HCT116 (cell line): ENCODE data around the gene PPIG. TPM values are rescaled to one million over a fixed set of nuclear protein-coding genes. Genes with fewer than 3 reads are reported as not detected.

Experiments used
- ATAC-seq: fragments of 200-7000 bp; cut with Tn5 transposase; 2 replicates; pipeline ENCODE4 v1.9.1; 2020; ENCODE audit warnings: mild to moderate bottlenecking, moderate library complexity
- BruUV-seq: library from RNA; stranded (reverse); fragments of 400-500 nt; replicated peaks from 2 replicates; lab custom pipeline; 2021; lab: Mats Ljungman, UMichigan
- CTCF ChIA-PET: fragments of 300-600 bp; sonication (Branson Sonifier 250); formaldehyde crosslinking; loops from one replicate; lab custom pipeline; 2021; ENCODE audit warnings: antibody characterized with exemption; lab: Charles Lee
- POLR2A ChIA-PET: fragments of 300-600, 350-600 bp; sonication (Branson Sonifier 250); formaldehyde crosslinking; loops from one replicate; lab custom pipeline; 2021; ENCODE audit warnings: antibody characterized with exemption; lab: Charles Lee
- RAD21 ChIA-PET, 2 experiments: fragments of 300-600 bp; sonication (Branson Sonifier 250); formaldehyde crosslinking; loops; one replicate each; lab custom pipeline; 2023; ENCODE audit warnings: low total read pairs in 2 of 2; ENCODE audit not compliant: uncharacterized antibody in 2 of 2, unreplicated experiment in 2 of 2, low non-redundant PET in 1 of 2; lab: Charles Lee
- DNase-seq: peaks from one replicate; pipeline ENCODE4 v3.0.0-alpha.2; 2010; ENCODE audit warnings: low read depth, low spot score
- H2AFZ ChIP-seq: fragments of 200-600 bp; shearing (Covaris generic), sonication (generic); 2 replicates; pipeline ENCODE4 v1.6.1; 2017; ENCODE audit warnings: low read depth, mixed run types, mixed read lengths, antibody characterized with exemption, low read length; ENCODE audit not compliant: poor library complexity, severe bottlenecking
- H3K27ac ChIP-seq: 2 replicates; pipeline ENCODE4 v1.5.1; 2012; ENCODE audit warnings: low read depth, low read length
- H3K27me3 ChIP-seq: fragments of 200-600 bp; sonication (generic); 2 replicates; pipeline ENCODE4 v1.6.1; 2016; ENCODE audit warnings: mixed run types, low read length, mixed read lengths; ENCODE audit not compliant: insufficient read depth
- H3K36me3 ChIP-seq, 2 experiments: fragments of 200-500 bp in 1 of 2; fragments of 200-600 bp in 1 of 2; sonication (Bioruptor generic) in 1 of 2; sonication (generic) in 1 of 2; 2 replicates each; pipeline versions ENCODE4 v1.5.1 to v1.6.1; 2014 to 2016; ENCODE audit warnings: low read length in 2 of 2, inconsistent platforms in 1 of 2, mixed read lengths in 1 of 2, mixed run types in 1 of 2; ENCODE audit not compliant: insufficient read depth in 2 of 2, control insufficient read depth in 1 of 2
- H3K4me1 ChIP-seq, 2 experiments: fragments of 200-600 bp in 1 of 2; sonication (generic) in 1 of 2; 2 replicates each; pipeline versions ENCODE4 v1.5.1 to v1.6.1; 2012 to 2017; ENCODE audit warnings: low read length in 2 of 2, inconsistent platforms in 1 of 2, mild to moderate bottlenecking in 1 of 2, mixed read lengths in 1 of 2, mixed run types in 1 of 2, moderate library complexity in 1 of 2; ENCODE audit not compliant: insufficient read depth in 2 of 2, control insufficient read depth in 1 of 2
- H3K4me2 ChIP-seq: fragments of 200-600 bp; sonication (generic); 2 replicates; pipeline ENCODE4 v1.6.1; 2017; ENCODE audit warnings: mixed run types, low read length, mixed read lengths
- H3K4me3 ChIP-seq, 2 experiments: fragments of 200-600 bp in 1 of 2; sonication (generic) in 1 of 2; replicated peaks in 1 of 2; 2 replicates each; pipeline ENCODE4 v1.5.1; 2011 to 2016; ENCODE audit warnings: low read length in 2 of 2, control low read depth in 1 of 2, low read depth in 1 of 2, mild to moderate bottlenecking in 1 of 2, mixed read lengths in 1 of 2, mixed run types in 1 of 2
- H3K79me2 ChIP-seq: fragments of 200-600 bp; sonication (generic); 2 replicates; pipeline ENCODE4 v1.6.1; 2017; ENCODE audit warnings: mild to moderate bottlenecking, mixed run types, low read length, moderate library complexity, mixed read lengths; ENCODE audit not compliant: insufficient read depth
- H3K9ac ChIP-seq: fragments of 200-600 bp; sonication (generic); 2 replicates; pipeline ENCODE4 v1.6.1; 2016; ENCODE audit warnings: low read length, mixed read lengths
- H3K9me2 ChIP-seq: fragments of 200-600 bp; sonication (generic), shearing (Covaris generic); 2 replicates; pipeline ENCODE4 v1.6.1; 2017; ENCODE audit warnings: mixed run types, mild to moderate bottlenecking, moderate library complexity; ENCODE audit not compliant: insufficient read depth
- H3K9me3 ChIP-seq, 2 experiments: fragments of 200-500 bp in 1 of 2; fragments of 200-600 bp in 1 of 2; sonication (Bioruptor generic) in 1 of 2; sonication (generic) in 1 of 2; 2 replicates each; pipeline ENCODE4 v1.6.1; 2014 to 2017; ENCODE audit warnings: low read length in 2 of 2, mixed read lengths in 2 of 2, inconsistent platforms in 1 of 2, low read depth in 1 of 2, mild to moderate bottlenecking in 1 of 2, mixed run types in 1 of 2, moderate library complexity in 1 of 2; ENCODE audit not compliant: control insufficient read depth in 1 of 2, insufficient read depth in 1 of 2
- H4K20me1 ChIP-seq: fragments of 200-600 bp; sonication (generic), shearing (Covaris generic); 2 replicates; pipeline ENCODE4 v1.6.1; 2017; ENCODE audit warnings: mixed run types, mild to moderate bottlenecking, moderate library complexity; ENCODE audit not compliant: insufficient read depth
- CBX3 ChIP-seq: IDR thresholded peaks from 2 replicates; pipeline ENCODE4 v1.6.1; 2012; ENCODE audit warnings: low read depth
- EGR1 ChIP-seq: IDR thresholded peaks from 2 replicates; pipeline ENCODE4 v1.6.1; 2012; ENCODE audit warnings: low read depth
- EZH2 ChIP-seq: fragments of 200-600 bp; sonication (generic); IDR thresholded peaks from 2 replicates; pipeline ENCODE4 v1.6.1; 2017; ENCODE audit warnings: antibody characterized with exemption, mixed run types
- EZH2phosphoT487 ChIP-seq: fragments of 200-600 bp; IDR thresholded peaks from 2 replicates; pipeline ENCODE4 v1.6.1; 2018; ENCODE audit warnings: antibody characterized with exemption, borderline replicate concordance
- JUND ChIP-seq: IDR thresholded peaks from 2 replicates; pipeline ENCODE4 v1.6.1; 2012
- POLR2A ChIP-seq: IDR thresholded peaks from 2 replicates; pipeline ENCODE4 v1.7.0; 2011; ENCODE audit warnings: borderline replicate concordance; ENCODE audit not compliant: insufficient read depth, insufficient read length; ENCODE audit errors: extremely low read depth
- POLR2AphosphoS5 ChIP-seq: IDR thresholded peaks from 2 replicates; pipeline ENCODE4 v1.6.1; 2011; ENCODE audit warnings: mild to moderate bottlenecking, low read depth, low read length, moderate library complexity
- RAD21 ChIP-seq: IDR thresholded peaks from 2 replicates; pipeline ENCODE4 v1.6.1; 2012; ENCODE audit warnings: low read depth, mild to moderate bottlenecking
- SP1 ChIP-seq: IDR thresholded peaks from 2 replicates; pipeline ENCODE4 v1.6.1; 2012; ENCODE audit warnings: low read depth
- YY1 ChIP-seq: IDR thresholded peaks from 2 replicates; pipeline ENCODE4 v1.6.1; 2011; ENCODE audit warnings: low read length, low read depth, moderate library complexity, mild to moderate bottlenecking; ENCODE audit not compliant: insufficient replicate concordance; ENCODE audit errors: extremely low read depth
- ZFX ChIP-seq: fragments of 450-650 bp; IDR thresholded peaks from 2 replicates; pipeline ENCODE4 v1.6.1; 2017
- intact Hi-C: fragments of 100-400 bp; cut with micrococcal nuclease; formaldehyde crosslinking; loops from 2 replicates; pipeline ENCODE4 v1.10.0; 2022
- total RNA-seq: library from RNA; stranded (reverse); gene quantifications from one replicate; pipeline ENCODE4 v1.2.1, GENCODE V29; 2021; ENCODE audit not compliant: unreplicated experiment
- TF ChIP-seq, protein P1 (sequence below): IDR thresholded peaks from 2 replicates; pipeline ENCODE4 v1.6.1; 2012
- TF ChIP-seq, protein P2 (sequence below): IDR thresholded peaks from 2 replicates; pipeline ENCODE4 v1.6.1; 2012; ENCODE audit warnings: low read depth
- TF ChIP-seq, protein P3 (sequence below): IDR thresholded peaks from 2 replicates; pipeline ENCODE4 v1.6.1; 2011; ENCODE audit warnings: mild to moderate bottlenecking, low read length, moderate library complexity; ENCODE audit not compliant: insufficient replicate concordance; ENCODE audit errors: extremely low read depth

The PPIG gene
- total RNA-seq, 1 experiment from 2014 or later = 55.3 TPM

DNA sequence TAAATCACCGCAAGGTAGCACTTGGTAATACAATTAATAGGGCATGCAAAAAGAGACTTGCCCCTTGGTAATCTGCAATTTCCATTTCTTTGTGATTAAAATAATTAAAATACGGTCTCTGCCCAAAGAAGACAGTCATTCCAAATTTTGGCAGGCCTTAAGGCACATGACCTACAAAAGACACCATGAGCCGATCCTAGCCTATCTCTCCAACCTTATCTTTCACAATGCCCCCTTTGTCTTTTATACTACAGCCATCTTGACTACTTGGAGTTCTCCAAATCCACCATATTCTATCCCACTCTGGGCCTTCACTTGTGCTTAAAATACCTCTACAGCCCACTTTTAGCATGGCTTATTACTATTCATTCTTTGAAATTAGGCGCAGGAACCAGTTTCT is 86.8 kb downstream of the PPIG start:
- no peak overlapping the region for H3K27ac ChIP-seq
- no peak overlapping the region for H2AFZ ChIP-seq
- ChIA-PET CTCF (no interaction called here), POLR2A (no interaction called here), RAD21 (no interaction called here)
- no peak for DNase-seq
- H3K36me3 ChIP-seq = no peaks in the 10 kb centered on the region
- H3K9ac ChIP-seq = no peak overlapping the region
- intact Hi-C loops = no loop called here
- no peaks in the 10 kb centered on the region for H4K20me1 ChIP-seq
- H3K4me2 ChIP-seq = no peak overlapping the region
- no peaks in the 10 kb centered on the region for H3K9me2 ChIP-seq
- no peak for ATAC-seq
- H3K9me3 ChIP-seq = no peaks in the 10 kb centered on the region
- H3K79me2 ChIP-seq = no peaks in the 10 kb centered on the region
- H3K27me3 ChIP-seq = no peaks in the 10 kb centered on the region
- no peaks in the 10 kb centered on the region for H3K4me1 ChIP-seq
- H3K4me3 ChIP-seq = no peak overlapping the region
- BruUV-seq = no TSS peak
- TF ChIP-seq EGR1 (no peak), YY1 (no peak), EZH2phosphoT487 (no peak), RAD21 (no peak), SP1 (no peak), POLR2A (no peak), ZFX (no peak), EZH2 (no peak), POLR2AphosphoS5 (no peak)
- TF ChIP-seq, protein P1, sequence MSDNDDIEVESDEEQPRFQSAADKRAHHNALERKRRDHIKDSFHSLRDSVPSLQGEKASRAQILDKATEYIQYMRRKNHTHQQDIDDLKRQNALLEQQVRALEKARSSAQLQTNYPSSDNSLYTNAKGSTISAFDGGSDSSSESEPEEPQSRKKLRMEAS = no peak

DNA sequence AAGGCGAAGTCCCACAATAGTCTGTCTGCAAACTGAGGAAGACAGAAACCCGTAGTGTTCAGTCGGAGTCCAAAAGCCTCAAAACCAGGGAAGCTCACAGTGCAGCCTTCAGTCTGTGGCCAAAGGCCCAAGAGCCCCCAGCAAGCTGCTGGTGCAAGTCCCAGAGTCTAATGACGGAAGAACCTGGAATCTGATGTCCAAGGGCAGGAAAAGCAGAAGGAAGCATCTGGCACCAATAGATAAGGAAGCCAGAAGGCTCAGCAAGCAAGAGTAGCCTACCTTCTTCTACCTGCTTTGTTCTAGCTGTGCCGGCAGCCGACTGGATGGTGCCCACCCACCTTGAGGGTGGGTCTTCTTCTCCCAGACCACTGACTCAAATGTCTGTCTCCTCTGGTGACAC is 88.3 kb downstream of the PPIG start:
- ChIA-PET RAD21 (no interaction called here), POLR2A (no interaction called here), CTCF (no interaction called here)
- Histone ChIP-seq H3K27ac (no peak overlapping the region), H4K20me1 (no peaks in the 10 kb centered on the region), H2AFZ (no peak overlapping the region), H3K9me2 (no peaks in the 10 kb centered on the region), H3K36me3 (no peaks in the 10 kb centered on the region), H3K4me1 (no peaks in the 10 kb centered on the region), H3K79me2 (no peaks in the 10 kb centered on the region), H3K27me3 (no peaks in the 10 kb centered on the region), H3K4me2 (no peak overlapping the region), H3K4me3 (no peak overlapping the region), H3K9me3 (no peaks in the 10 kb centered on the region), H3K9ac (no peak overlapping the region)
- no TSS peak for BruUV-seq
- ATAC-seq = no peak
- intact Hi-C loops = no loop called here
- DNase-seq = no peak
- TF ChIP-seq EZH2phosphoT487 = no peak
- TF ChIP-seq, protein P2, sequence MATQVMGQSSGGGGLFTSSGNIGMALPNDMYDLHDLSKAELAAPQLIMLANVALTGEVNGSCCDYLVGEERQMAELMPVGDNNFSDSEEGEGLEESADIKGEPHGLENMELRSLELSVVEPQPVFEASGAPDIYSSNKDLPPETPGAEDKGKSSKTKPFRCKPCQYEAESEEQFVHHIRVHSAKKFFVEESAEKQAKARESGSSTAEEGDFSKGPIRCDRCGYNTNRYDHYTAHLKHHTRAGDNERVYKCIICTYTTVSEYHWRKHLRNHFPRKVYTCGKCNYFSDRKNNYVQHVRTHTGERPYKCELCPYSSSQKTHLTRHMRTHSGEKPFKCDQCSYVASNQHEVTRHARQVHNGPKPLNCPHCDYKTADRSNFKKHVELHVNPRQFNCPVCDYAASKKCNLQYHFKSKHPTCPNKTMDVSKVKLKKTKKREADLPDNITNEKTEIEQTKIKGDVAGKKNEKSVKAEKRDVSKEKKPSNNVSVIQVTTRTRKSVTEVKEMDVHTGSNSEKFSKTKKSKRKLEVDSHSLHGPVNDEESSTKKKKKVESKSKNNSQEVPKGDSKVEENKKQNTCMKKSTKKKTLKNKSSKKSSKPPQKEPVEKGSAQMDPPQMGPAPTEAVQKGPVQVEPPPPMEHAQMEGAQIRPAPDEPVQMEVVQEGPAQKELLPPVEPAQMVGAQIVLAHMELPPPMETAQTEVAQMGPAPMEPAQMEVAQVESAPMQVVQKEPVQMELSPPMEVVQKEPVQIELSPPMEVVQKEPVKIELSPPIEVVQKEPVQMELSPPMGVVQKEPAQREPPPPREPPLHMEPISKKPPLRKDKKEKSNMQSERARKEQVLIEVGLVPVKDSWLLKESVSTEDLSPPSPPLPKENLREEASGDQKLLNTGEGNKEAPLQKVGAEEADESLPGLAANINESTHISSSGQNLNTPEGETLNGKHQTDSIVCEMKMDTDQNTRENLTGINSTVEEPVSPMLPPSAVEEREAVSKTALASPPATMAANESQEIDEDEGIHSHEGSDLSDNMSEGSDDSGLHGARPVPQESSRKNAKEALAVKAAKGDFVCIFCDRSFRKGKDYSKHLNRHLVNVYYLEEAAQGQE = no peak
- no peak for TF ChIP-seq ZFX
- no peak for TF ChIP-seq YY1
- TF ChIP-seq, protein P3, sequence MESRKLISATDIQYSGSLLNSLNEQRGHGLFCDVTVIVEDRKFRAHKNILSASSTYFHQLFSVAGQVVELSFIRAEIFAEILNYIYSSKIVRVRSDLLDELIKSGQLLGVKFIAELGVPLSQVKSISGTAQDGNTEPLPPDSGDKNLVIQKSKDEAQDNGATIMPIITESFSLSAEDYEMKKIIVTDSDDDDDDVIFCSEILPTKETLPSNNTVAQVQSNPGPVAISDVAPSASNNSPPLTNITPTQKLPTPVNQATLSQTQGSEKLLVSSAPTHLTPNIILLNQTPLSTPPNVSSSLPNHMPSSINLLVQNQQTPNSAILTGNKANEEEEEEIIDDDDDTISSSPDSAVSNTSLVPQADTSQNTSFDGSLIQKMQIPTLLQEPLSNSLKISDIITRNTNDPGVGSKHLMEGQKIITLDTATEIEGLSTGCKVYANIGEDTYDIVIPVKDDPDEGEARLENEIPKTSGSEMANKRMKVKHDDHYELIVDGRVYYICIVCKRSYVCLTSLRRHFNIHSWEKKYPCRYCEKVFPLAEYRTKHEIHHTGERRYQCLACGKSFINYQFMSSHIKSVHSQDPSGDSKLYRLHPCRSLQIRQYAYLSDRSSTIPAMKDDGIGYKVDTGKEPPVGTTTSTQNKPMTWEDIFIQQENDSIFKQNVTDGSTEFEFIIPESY = no peak
- TF ChIP-seq JUND = no peak
- no peak for TF ChIP-seq RAD21
- no peak for TF ChIP-seq SP1
- TF ChIP-seq CBX3 = no peak
